Natural killer cell (primary cell): ENCODE results near the gene SLC12A6. TPM values are rescaled to one million over a fixed set of nuclear protein-coding genes. Genes with fewer than 3 reads are reported as not detected.

Source experiments
- ATAC-seq, 3 donors: fragments of 150-1000 bp in 2 of 3; fragments of 200-7000 bp in 1 of 3; cut with Tn5 transposase; 1 replicate in 1 of 3; 2 replicates in 2 of 3; pipeline ENCODE4 v1.10.0; 2021; ENCODE audit warnings: mild to moderate bottlenecking in 2 of 3, moderate library complexity in 2 of 3
- DNase-seq, 2 donors: peaks; one replicate each; pipeline versions ENCODE4 v3.0.0 to v3.0.0-alpha.2; 2013 to 2021; ENCODE audit warnings: mixed read lengths in 1 of 2
- H3K27ac ChIP-seq: one replicate; pipeline ENCODE4 v1.5.1; 2013; ENCODE audit warnings: mild to moderate bottlenecking, low read length
- H3K27me3 ChIP-seq: one replicate; pipeline ENCODE4 v1.6.1; 2013; ENCODE audit warnings: low read length; ENCODE audit not compliant: control insufficient read depth, insufficient read depth
- H3K36me3 ChIP-seq: one replicate; pipeline ENCODE4 v1.6.1; 2013; ENCODE audit warnings: low read length; ENCODE audit not compliant: control insufficient read depth, insufficient read depth
- H3K4me1 ChIP-seq: one replicate; pipeline ENCODE4 v1.6.1; 2013; ENCODE audit warnings: low read length; ENCODE audit not compliant: control insufficient read depth, insufficient read depth
- H3K4me3 ChIP-seq: one replicate; pipeline ENCODE4 v1.5.1; 2013; ENCODE audit warnings: low read length
- H3K9me3 ChIP-seq: one replicate; pipeline ENCODE4 v1.6.1; 2013; ENCODE audit warnings: low read length; ENCODE audit not compliant: control insufficient read depth, insufficient read depth
- H3K27ac Mint-ChIP-seq, 2 donors: one replicate each; pipeline ENCODE4 v1.8.0; 2022; ENCODE audit warnings: mild to moderate bottlenecking in 2 of 2, mixed read lengths in 2 of 2, moderate library complexity in 1 of 2
- H3K27me3 Mint-ChIP-seq, 2 donors: one replicate each; pipeline ENCODE4 v1.8.0; 2022; ENCODE audit warnings: low read depth in 2 of 2, mixed read lengths in 2 of 2
- H3K36me3 Mint-ChIP-seq: one replicate; pipeline ENCODE4 v1.8.0; 2022; ENCODE audit warnings: mixed read lengths
- H3K4me1 Mint-ChIP-seq, 2 donors: one replicate each; pipeline ENCODE4 v1.8.0; 2022; ENCODE audit warnings: mixed read lengths in 2 of 2
- H3K4me3 Mint-ChIP-seq: one replicate; pipeline ENCODE4 v1.8.0; 2022; ENCODE audit warnings: mild to moderate bottlenecking, moderate library complexity, mixed read lengths
- H3K9me3 Mint-ChIP-seq, 2 donors: one replicate each; pipeline ENCODE4 v1.8.0; 2022; ENCODE audit warnings: mixed read lengths in 2 of 2
- WGBS: methylation state at CpG from one replicate; pipeline ENCODE4 v1.1.7; 2013; ENCODE audit warnings: missing lambda C conversion rate; ENCODE audit not compliant: insufficient coverage; 5-methylcytosine and 5-hydroxymethylcytosine counted together
- intact Hi-C: fragments of 100-400 bp; cut with micrococcal nuclease; formaldehyde crosslinking; loops from one replicate; pipeline ENCODE4 v1.14.2; 2022
- total RNA-seq, 4 donors: library from RNA; stranded (reverse); fragments of 120-200 nt in 1 of 4; gene quantifications; one replicate each; pipeline versions ENCODE4 v1.2.3 to v1.2.4, GENCODE V29; 2013 to 2022
- TF ChIP-seq, protein P1 (sequence below): fragments of 200-600 bp; IDR thresholded peaks from one replicate; pipeline ENCODE4 v1.8.0; 2022; ENCODE audit warnings: antibody characterized with exemption

SLC12A6 gene
- total RNA-seq, 3 donors from 2014 or later (not counting 1 experiment from before 2014, with no cell fraction given): 56.1 to 82.9 (median 79.5) TPM

DNA sequence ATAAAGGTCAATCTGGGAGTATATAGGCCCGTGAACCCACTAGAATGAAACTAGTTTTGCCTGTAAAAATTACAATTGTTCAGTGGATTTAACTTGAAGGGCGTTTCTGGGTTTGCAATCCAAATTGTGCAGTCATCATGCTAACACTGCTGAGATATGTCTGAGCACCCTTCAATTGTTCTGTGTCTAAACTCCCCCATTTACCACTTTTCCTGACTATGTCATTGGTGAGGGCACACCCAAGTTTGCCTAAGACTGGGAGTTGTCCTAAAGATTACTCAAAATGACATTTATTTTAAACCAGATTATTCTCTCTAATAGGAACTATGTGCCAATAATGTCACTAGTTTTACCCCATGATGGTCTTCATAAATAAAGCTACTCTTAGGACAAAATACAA lies 58.2 kb downstream of the SLC12A6 start:
- intact Hi-C loops: no loop called here
- WGBS: 100% methylated on average over 2 of the region's 2 CpGs
- H3K27me3 ChIP-seq: no peaks in the 10 kb centered on the region
- Mint-ChIP-seq H3K9me3 (no peaks in the 10 kb centered on the region), H3K36me3 (no peaks in the 10 kb centered on the region), H3K27ac (no peak overlapping the region), H3K27me3 (no peaks in the 10 kb centered on the region), H3K4me3 (no peak overlapping the region), H3K4me1 (peaks cover 0 to 11% of the 10 kb centered on the region in 2 donors)
- ATAC-seq (no peak), DNase-seq (no peak)
- TF ChIP-seq, protein P1, sequence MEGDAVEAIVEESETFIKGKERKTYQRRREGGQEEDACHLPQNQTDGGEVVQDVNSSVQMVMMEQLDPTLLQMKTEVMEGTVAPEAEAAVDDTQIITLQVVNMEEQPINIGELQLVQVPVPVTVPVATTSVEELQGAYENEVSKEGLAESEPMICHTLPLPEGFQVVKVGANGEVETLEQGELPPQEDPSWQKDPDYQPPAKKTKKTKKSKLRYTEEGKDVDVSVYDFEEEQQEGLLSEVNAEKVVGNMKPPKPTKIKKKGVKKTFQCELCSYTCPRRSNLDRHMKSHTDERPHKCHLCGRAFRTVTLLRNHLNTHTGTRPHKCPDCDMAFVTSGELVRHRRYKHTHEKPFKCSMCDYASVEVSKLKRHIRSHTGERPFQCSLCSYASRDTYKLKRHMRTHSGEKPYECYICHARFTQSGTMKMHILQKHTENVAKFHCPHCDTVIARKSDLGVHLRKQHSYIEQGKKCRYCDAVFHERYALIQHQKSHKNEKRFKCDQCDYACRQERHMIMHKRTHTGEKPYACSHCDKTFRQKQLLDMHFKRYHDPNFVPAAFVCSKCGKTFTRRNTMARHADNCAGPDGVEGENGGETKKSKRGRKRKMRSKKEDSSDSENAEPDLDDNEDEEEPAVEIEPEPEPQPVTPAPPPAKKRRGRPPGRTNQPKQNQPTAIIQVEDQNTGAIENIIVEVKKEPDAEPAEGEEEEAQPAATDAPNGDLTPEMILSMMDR: no peak
- H3K9me3 ChIP-seq: no peaks in the 10 kb centered on the region
- H3K27ac ChIP-seq: no peak overlapping the region
- H3K4me3 ChIP-seq: no peak overlapping the region
- H3K36me3 ChIP-seq: no peaks in the 10 kb centered on the region
- H3K4me1 ChIP-seq: no peaks in the 10 kb centered on the region

- Histone ChIP-seq H3K9me3 (no peaks in the 10 kb centered on the region), H3K4me1 (no peaks in the 10 kb centered on the region), H3K36me3 (no peaks in the 10 kb centered on the region), H3K27me3 (no peaks in the 10 kb centered on the region), H3K4me3 (no peak overlapping the region), H3K27ac (no peak overlapping the region)
- no peaks in the 10 kb centered on the region for H3K27me3 Mint-ChIP-seq
- 94% methylated on average over 1 of the region's 1 CpG for WGBS
- no peak overlapping the region for H3K27ac Mint-ChIP-seq
- ATAC-seq: no peak
- H3K4me1 Mint-ChIP-seq: peaks cover 0 to 7% of the 10 kb centered on the region in 2 donors
- TF ChIP-seq, protein P1: no peak
- H3K9me3 Mint-ChIP-seq: no peaks in the 10 kb centered on the region
- H3K36me3 Mint-ChIP-seq: no peaks in the 10 kb centered on the region
- no peak overlapping the region for H3K4me3 Mint-ChIP-seq
- no peak for DNase-seq
- intact Hi-C loops: no loop called here
These were observed 61.9 kb downstream of the SLC12A6 start for GRCh38 chr15:34275721-34276120.

DNA sequence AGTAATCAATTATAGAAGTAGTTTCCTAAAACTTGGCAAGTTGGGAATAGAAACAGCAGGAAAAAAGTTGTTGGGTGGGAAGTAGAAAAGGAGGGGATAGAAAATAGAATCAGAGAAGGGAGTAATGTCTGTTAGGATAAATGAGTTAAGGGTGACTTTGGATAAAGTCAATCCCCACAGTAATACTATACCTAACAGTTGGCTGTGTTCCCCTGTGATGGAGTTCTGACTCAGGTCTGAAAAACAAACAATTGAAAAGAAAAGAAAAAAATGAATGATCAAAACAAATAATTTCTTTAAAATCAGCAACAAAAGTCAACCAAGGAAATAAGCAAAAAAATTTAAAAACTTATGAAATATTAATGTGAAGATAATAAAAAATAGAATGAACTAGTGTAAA lies 62.4 kb downstream of the SLC12A6 start:
- Histone ChIP-seq H3K4me3 (no peak overlapping the region), H3K27ac (no peak overlapping the region), H3K27me3 (no peaks in the 10 kb centered on the region), H3K36me3 (no peaks in the 10 kb centered on the region), H3K4me1 (no peaks in the 10 kb centered on the region), H3K9me3 (no peaks in the 10 kb centered on the region)
- DNase-seq (no peak), ATAC-seq (no peak)
- Mint-ChIP-seq H3K4me1 (peaks cover 0 to under 1% of the 10 kb centered on the region in 2 donors), H3K27me3 (no peaks in the 10 kb centered on the region), H3K36me3 (no peaks in the 10 kb centered on the region), H3K27ac (no peak overlapping the region), H3K9me3 (no peaks in the 10 kb centered on the region), H3K4me3 (no peak overlapping the region)
- intact Hi-C loops: no loop called here
- TF ChIP-seq, protein P1: no peak

- DNase-seq (no peak), ATAC-seq (no peak)
- Histone ChIP-seq H3K9me3 (no peaks in the 10 kb centered on the region), H3K27ac (no peak overlapping the region), H3K27me3 (no peaks in the 10 kb centered on the region), H3K36me3 (no peaks in the 10 kb centered on the region), H3K4me1 (no peaks in the 10 kb centered on the region), H3K4me3 (no peak overlapping the region)
- H3K4me1 Mint-ChIP-seq: no peaks in the 10 kb centered on the region
- H3K27me3 Mint-ChIP-seq: no peaks in the 10 kb centered on the region
- H3K27ac Mint-ChIP-seq: no peak overlapping the region
- intact Hi-C loops: no loop called here
- WGBS: 86% methylated on average over 2 of the region's 3 CpGs
- no peaks in the 10 kb centered on the region for H3K36me3 Mint-ChIP-seq
- no peak overlapping the region for H3K4me3 Mint-ChIP-seq
- no peaks in the 10 kb centered on the region for H3K9me3 Mint-ChIP-seq
- TF ChIP-seq, protein P1: no peak
These were observed 66.1 kb downstream of the SLC12A6 start for GRCh38 chr15:34271493-34271892.
